GM12872 (cell line): ENCODE measurements around the gene PRLH.

ENCODE experiments used
- CTCF ChIP-seq: IDR thresholded peaks from 3 replicates; pipeline ENCODE4 v1.5.1; 2011; ENCODE audit warnings: low read depth, mild to moderate bottlenecking, low read length, moderate library complexity; ENCODE audit not compliant: insufficient read depth

PRLH gene

GRCh38 chr2:237581326-237581725 lies 15.0 kb downstream of the PRLH start:
- TF ChIP-seq CTCF = no peak

- TF ChIP-seq CTCF = peak; percentile 61
Measured at GRCh38 chr2:237581751-237582746, 15.7 kb downstream of the PRLH start.

GRCh38 chr2:237583385-237584295 lies 17.3 kb downstream of the PRLH start:
- no peak for TF ChIP-seq CTCF

- TF ChIP-seq CTCF = no peak
Measured at GRCh38 chr2:237585590-237586221, 19.3 kb downstream of the PRLH start.

GRCh38 chr2:237588044-237588696 lies 21.8 kb downstream of the PRLH start:
- TF ChIP-seq CTCF = no peak

- TF ChIP-seq CTCF = no peak
Measured at GRCh38 chr2:237590272-237591140, 24.1 kb downstream of the PRLH start, which contains the start of gene RAB17. TSS of gene RAB17 (minus strand) at chr2:237590734. CDS start at chr2:237586154, 4,580 bp downstream.
